ENCODE data around the gene GC. TPM values are rescaled to one million over a fixed set of nuclear protein-coding genes. Genes with fewer than 3 reads are reported as not detected.

Gene GC
- polyA plus RNA-seq, 1 experiment: not detected

DNA sequence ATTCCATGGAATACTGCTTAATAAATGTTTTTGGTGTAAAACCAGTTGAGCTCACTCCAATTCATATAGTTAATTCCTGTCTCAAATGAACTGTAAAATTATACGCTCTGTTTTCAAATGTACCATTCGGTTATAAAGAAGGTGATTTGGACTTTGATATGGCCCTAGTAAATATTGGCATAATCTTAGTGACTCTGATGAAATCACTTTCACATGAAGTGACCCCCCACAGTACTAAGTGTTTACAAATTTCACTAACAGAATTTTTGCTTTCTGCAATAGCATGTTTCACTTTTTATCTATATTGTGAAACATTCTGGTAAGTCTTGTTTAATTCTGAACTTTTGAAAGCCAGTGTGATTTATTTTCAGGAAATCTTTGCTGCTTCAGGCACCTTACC is 10.9 kb downstream of the GC start:
- POLR2A ChIA-PET: no interaction called here
- CTCF ChIA-PET: interaction anchor here (1.1 kb wide), 1 partner anchor 10 kb away, joined by 3 read pairs; no protein-coding TSS in a partner anchor
- TF ChIP-seq, protein P1, sequence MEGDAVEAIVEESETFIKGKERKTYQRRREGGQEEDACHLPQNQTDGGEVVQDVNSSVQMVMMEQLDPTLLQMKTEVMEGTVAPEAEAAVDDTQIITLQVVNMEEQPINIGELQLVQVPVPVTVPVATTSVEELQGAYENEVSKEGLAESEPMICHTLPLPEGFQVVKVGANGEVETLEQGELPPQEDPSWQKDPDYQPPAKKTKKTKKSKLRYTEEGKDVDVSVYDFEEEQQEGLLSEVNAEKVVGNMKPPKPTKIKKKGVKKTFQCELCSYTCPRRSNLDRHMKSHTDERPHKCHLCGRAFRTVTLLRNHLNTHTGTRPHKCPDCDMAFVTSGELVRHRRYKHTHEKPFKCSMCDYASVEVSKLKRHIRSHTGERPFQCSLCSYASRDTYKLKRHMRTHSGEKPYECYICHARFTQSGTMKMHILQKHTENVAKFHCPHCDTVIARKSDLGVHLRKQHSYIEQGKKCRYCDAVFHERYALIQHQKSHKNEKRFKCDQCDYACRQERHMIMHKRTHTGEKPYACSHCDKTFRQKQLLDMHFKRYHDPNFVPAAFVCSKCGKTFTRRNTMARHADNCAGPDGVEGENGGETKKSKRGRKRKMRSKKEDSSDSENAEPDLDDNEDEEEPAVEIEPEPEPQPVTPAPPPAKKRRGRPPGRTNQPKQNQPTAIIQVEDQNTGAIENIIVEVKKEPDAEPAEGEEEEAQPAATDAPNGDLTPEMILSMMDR (IDR thresholded peaks at IDR 0.05; ENCODE audit: insufficient read depth, low read depth, low read length): no peak
- no peak for DNase-seq (ENCODE audit: low read depth)
- no peaks in the 10 kb centered on the region for H3K27me3 ChIP-seq (ENCODE audit: control insufficient read depth, insufficient read depth, low read length)
- H3K36me3 ChIP-seq (ENCODE audit: control insufficient read depth, insufficient read depth, low read length): no peaks in the 10 kb centered on the region
- no peak overlapping the region for H3K4me3 ChIP-seq (ENCODE audit: low read depth, low read length)

DNA sequence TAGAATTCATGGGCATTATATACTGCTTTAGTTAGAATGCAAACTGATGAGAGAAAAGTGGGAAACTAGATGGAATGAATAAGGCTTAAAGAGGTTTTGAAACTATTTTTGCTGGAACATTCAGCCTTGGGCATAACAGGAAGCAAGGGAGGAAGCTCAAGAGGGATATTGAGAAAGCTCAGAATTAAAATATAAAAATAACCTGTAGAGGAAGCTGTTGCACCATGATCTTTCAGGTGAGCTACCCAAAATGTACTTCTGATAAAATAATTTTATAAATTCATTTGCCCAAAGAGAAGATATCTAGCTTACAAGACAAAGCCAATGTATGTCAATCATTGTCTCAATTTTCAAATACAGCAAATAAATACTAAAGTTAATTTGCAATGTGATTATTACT is 11.3 kb downstream of the GC start:
- POLR2A ChIA-PET: no interaction called here

GRCh38 chr4:71771613-71772012 is 12.3 kb downstream of the GC start:
- ChIA-PET POLR2A (no interaction called here), CTCF (no interaction called here)
- Histone ChIP-seq H3K36me3 (ENCODE audit: control insufficient read depth, insufficient read depth, low read length) (no peaks in the 10 kb centered on the region), H3K27me3 (ENCODE audit: control insufficient read depth, insufficient read depth, low read length) (no peaks in the 10 kb centered on the region), H3K4me3 (ENCODE audit: low read depth, low read length) (no peak overlapping the region)
- TF ChIP-seq, protein P1 (IDR thresholded peaks at IDR 0.05; ENCODE audit: insufficient read depth, low read depth, low read length): no peak
- DNase-seq (ENCODE audit: low read depth): no peak

More for the DNA sequence above, 11.3 kb downstream of the GC start:
- TF ChIP-seq, protein P1 (IDR thresholded peaks at IDR 0.05; ENCODE audit: insufficient read depth, low read depth, low read length): no peak
- no peaks in the 10 kb centered on the region for H3K27me3 ChIP-seq (ENCODE audit: control insufficient read depth, insufficient read depth, low read length)
- DNase-seq (ENCODE audit: low read depth): no peak
- CTCF ChIA-PET: interaction anchor here (1.1 kb wide), 1 partner anchor 10 kb away, joined by 3 read pairs; no protein-coding TSS in a partner anchor
- H3K4me3 ChIP-seq (ENCODE audit: low read depth, low read length): no peak overlapping the region
- no peaks in the 10 kb centered on the region for H3K36me3 ChIP-seq (ENCODE audit: control insufficient read depth, insufficient read depth, low read length)

GRCh38 chr4:71769434-71769833 is 14.4 kb downstream of the GC start:
- no peak overlapping the region for H3K4me3 ChIP-seq (ENCODE audit: low read depth, low read length)
- no peaks in the 10 kb centered on the region for H3K36me3 ChIP-seq (ENCODE audit: control insufficient read depth, insufficient read depth, low read length)
- TF ChIP-seq, protein P1 (IDR thresholded peaks at IDR 0.05; ENCODE audit: insufficient read depth, low read depth, low read length): no peak
- no peak for DNase-seq (ENCODE audit: low read depth)
- ChIA-PET CTCF (no interaction called here), POLR2A (no interaction called here)
- no peaks in the 10 kb centered on the region for H3K27me3 ChIP-seq (ENCODE audit: control insufficient read depth, insufficient read depth, low read length)

GRCh38 chr4:71768123-71768522 is 15.8 kb downstream of the GC start:
- Histone ChIP-seq H3K4me3 (ENCODE audit: low read depth, low read length) (no peak overlapping the region), H3K36me3 (ENCODE audit: control insufficient read depth, insufficient read depth, low read length) (no peaks in the 10 kb centered on the region), H3K27me3 (ENCODE audit: control insufficient read depth, insufficient read depth, low read length) (no peaks in the 10 kb centered on the region)
- CTCF ChIA-PET: no interaction called here
- DNase-seq (ENCODE audit: low read depth): no peak
- TF ChIP-seq, protein P1 (IDR thresholded peaks at IDR 0.05; ENCODE audit: insufficient read depth, low read depth, low read length): no peak
- POLR2A ChIA-PET: no interaction called here
